Esophagus squamous epithelium (tissue), 5 donors: ENCODE data around the gene TCEA2. TPM values are rescaled to one million over a fixed set of nuclear protein-coding genes. Genes with fewer than 3 reads are reported as not detected.
"Not testable (repeated sequence)": the region's sequence is repeated elsewhere in the genome, so short reads cannot be mapped to it uniquely, and the experiment has no call there.

Experiments used
- DNase-seq: peaks from one replicate; lab custom pipeline; 2025; lab: John Stamatoyannopoulos, UW
- H3K27ac ChIP-seq, 4 donors: fragments of 200-600 bp; sonication (generic); one replicate each; pipeline ENCODE4 v1.5.1; 2016 to 2019; ENCODE audit warnings: mild to moderate bottlenecking in 1 of 4
- H3K27me3 ChIP-seq, 4 donors: fragments of 200-600 bp; sonication (generic); 1 replicate in 3 of 4; 2 replicates in 1 of 4; pipeline versions ENCODE4 v1.5.1 to v1.6.0; 2017 to 2021; ENCODE audit warnings: antibody characterized with exemption in 1 of 4
- H3K36me3 ChIP-seq, 3 donors: fragments of 200-600 bp; sonication (generic); one replicate each; pipeline ENCODE4 v1.5.1; 2016 to 2019
- H3K4me1 ChIP-seq, 3 donors: fragments of 200-600 bp; sonication (generic); one replicate each; pipeline ENCODE4 v1.5.1; 2017 to 2019
- H3K4me3 ChIP-seq, 4 donors: fragments of 200-600 bp; sonication (generic); 1 replicate in 3 of 4; 2 replicates in 1 of 4; pipeline ENCODE4 v1.5.1; 2016 to 2019; ENCODE audit warnings: mild to moderate bottlenecking in 2 of 4, moderate library complexity in 1 of 4
- H3K9me3 ChIP-seq, 3 donors: fragments of 200-600 bp; sonication (generic); one replicate each; pipeline ENCODE4 v1.5.1; 2016 to 2019
- POLR2A ChIP-seq, 4 donors: fragments of 450-650 bp; IDR thresholded peaks; one replicate each; pipeline ENCODE4 v1.6.1; 2017; ENCODE audit warnings: antibody characterized with exemption in 4 of 4, mild to moderate bottlenecking in 4 of 4, moderate library complexity in 3 of 4
- WGBS, 2 donors: methylation state at CpG; one replicate each; pipeline ENCODE4 v1.1.5; 2018; 5-methylcytosine and 5-hydroxymethylcytosine counted together
- intact Hi-C: fragments of 100-400 bp; cut with DNase I; formaldehyde crosslinking; loops from one replicate; pipeline ENCODE4 v1.15.0; 2022
- total RNA-seq, 4 donors: library from RNA; depleted of rRNA; stranded (reverse); fragments of >200 nt; gene quantifications; one replicate each; pipeline ENCODE4 v1.1.0, GENCODE V29; 2016
- TF ChIP-seq, protein P1 (sequence below), 6 experiments: fragments of 450-650 bp in 4 of 6; fragments of 200-600 bp in 2 of 6; sonication (generic) in 2 of 6; IDR thresholded peaks; one replicate each; pipeline ENCODE4 v1.5.1; 2016 to 2019; ENCODE audit warnings: antibody characterized with exemption in 6 of 6, mild to moderate bottlenecking in 4 of 6, moderate library complexity in 4 of 6
- donor health status: DM: yes; HTN: yes; CAD: no.

TCEA2 gene
- total RNA-seq, 4 donors from 2014 or later, result 1.8 to 25.2 (median 8.9) TPM

DNA sequence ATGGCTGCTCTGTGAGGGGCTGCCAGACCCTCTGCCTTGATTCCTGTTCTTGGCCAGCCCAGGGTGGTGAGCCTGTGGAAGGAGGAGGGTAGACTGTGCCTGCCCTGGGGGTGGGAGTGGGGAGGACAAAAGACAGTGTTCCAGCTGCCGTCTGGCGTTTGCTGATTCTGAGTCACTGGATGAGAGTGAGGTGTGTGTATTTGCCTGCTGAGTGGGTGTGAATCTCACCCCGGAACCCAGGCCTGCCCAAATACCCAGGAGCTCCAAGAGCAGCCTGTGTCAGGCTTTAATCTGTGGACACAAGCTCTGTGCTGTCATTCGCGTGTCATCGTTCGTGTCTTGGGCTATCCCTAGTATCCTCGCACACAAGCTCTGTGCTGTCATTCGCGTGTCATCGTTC, 23.8 kb downstream of the TCEA2 start:
- Histone ChIP-seq H3K4me3 (no peak overlapping the region), H3K9me3 (no peaks in the 10 kb centered on the region), H3K27ac (no peak overlapping the region), H3K4me1 (peaks cover 14 to 33% (median 15%) of the 10 kb centered on the region in 3 donors), H3K27me3 (peaks cover 0 to 81% (median 9%) of the 10 kb centered on the region in 4 donors), H3K36me3 (no peaks in the 10 kb centered on the region)
- intact Hi-C loops, result no loop called here
- TF ChIP-seq, protein P1, sequence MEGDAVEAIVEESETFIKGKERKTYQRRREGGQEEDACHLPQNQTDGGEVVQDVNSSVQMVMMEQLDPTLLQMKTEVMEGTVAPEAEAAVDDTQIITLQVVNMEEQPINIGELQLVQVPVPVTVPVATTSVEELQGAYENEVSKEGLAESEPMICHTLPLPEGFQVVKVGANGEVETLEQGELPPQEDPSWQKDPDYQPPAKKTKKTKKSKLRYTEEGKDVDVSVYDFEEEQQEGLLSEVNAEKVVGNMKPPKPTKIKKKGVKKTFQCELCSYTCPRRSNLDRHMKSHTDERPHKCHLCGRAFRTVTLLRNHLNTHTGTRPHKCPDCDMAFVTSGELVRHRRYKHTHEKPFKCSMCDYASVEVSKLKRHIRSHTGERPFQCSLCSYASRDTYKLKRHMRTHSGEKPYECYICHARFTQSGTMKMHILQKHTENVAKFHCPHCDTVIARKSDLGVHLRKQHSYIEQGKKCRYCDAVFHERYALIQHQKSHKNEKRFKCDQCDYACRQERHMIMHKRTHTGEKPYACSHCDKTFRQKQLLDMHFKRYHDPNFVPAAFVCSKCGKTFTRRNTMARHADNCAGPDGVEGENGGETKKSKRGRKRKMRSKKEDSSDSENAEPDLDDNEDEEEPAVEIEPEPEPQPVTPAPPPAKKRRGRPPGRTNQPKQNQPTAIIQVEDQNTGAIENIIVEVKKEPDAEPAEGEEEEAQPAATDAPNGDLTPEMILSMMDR (IDR thresholded peaks at IDR 0.05), result no peak
- TF ChIP-seq POLR2A (IDR thresholded peaks at IDR 0.05), result no peak
- WGBS, 2 donors, result 56 to 74% methylated on average over 7 to 11 of the region's 11 CpGs
- DNase-seq, result no peak

DNA sequence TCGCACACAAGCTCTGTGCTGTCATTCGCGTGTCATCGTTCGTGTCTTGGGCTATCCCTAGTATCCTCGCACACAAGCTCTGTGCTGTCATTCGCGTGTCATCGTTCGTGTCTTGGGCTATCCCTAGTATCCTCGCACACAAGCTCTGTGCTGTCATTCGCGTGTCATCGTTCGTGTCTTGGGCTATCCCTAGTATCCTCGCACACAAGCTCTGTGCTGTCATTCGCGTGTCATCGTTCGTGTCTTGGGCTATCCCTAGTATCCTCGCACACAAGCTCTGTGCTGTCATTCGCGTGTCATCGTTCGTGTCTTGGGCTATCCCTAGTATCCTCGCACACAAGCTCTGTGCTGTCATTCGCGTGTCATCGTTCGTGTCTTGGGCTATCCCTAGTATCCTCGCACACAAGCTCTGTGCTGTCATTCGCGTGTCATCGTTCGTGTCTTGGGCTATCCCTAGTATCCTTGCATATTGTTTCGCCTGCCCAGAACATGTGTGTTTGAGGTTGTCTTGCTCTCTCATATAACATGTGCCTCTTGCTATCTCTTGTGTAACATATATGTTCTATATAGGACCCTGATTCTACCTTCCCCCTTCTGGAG, 24.3 kb downstream of the TCEA2 start:
- 60 to 90% methylated on average over 2 of the region's 36 CpGs for WGBS, 2 donors
- H3K36me3 ChIP-seq, H3K27ac ChIP-seq, intact Hi-C loops, H3K4me3 ChIP-seq, DNase-seq, H3K9me3 ChIP-seq: not testable (repeated sequence)
- H3K4me1 ChIP-seq, result peaks cover 14 to 33% (median 15%) of the 10 kb centered on the region in 3 donors
- H3K27me3 ChIP-seq, result peaks cover 0 to 78% (median 9%) of the 10 kb centered on the region in 4 donors

DNA sequence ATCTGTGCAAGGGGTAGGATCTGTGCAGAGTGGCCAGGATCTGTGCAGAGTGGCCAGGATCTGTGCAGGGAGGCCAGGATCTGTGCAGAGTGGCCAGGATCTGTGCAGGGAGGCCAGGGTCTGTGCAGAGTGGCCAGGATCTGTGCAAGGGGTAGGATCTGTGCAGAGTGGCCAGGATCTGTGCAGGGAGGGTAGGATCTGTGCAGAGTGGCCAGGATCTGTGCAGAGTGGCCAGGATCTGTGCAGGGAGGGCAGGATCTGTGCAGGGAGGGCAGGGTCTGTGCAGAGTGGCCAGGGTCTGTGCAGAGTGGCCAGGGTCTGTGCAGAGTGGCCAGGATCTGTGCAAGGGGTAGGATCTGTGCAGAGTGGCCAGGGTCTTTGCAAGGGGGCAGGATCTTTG, 25.6 kb downstream of the TCEA2 start:
- intact Hi-C loops, H3K9me3 ChIP-seq, H3K4me3 ChIP-seq, H3K36me3 ChIP-seq, H3K27ac ChIP-seq, DNase-seq: not testable (repeated sequence)
- peaks cover 0 to 75% (median 9%) of the 10 kb centered on the region in 4 donors for H3K27me3 ChIP-seq
- H3K4me1 ChIP-seq, result peaks cover 8 to 28% (median 10%) of the 10 kb centered on the region in 3 donors

DNA sequence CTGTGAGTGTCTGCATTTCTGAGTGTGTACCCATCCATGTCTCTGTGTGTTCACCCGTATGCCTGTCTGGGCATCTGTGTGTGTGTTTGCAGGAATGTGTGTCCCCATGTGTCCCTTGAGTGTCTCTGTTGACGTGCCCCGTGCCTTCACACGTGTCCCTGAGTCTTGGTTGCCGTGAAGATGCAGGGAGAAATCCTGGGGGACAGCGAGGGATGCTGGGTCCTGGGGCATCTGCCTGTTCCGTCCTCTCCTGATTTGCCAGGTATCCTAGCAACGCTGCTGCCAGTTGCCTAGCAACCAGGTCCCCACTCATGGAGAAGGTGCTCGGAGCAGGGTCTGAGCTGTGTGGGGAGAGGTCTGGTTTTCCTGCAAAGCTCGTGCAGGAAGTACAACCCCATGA, 27.2 kb downstream of the TCEA2 start:
- Histone ChIP-seq H3K4me3 (no peak overlapping the region), H3K36me3 (no peaks in the 10 kb centered on the region), H3K27ac (no peak overlapping the region), H3K9me3 (no peaks in the 10 kb centered on the region), H3K4me1 (peaks cover 0 to 13% (median 0%) of the 10 kb centered on the region in 3 donors), H3K27me3 (peaks cover 0 to 59% (median 1%) of the 10 kb centered on the region in 4 donors)
- intact Hi-C loops, result no loop called here
- WGBS, 2 donors, result 40 to 45% methylated on average over 1 to 6 of the region's 10 CpGs
- TF ChIP-seq, protein P1 (IDR thresholded peaks at IDR 0.05), result no peak
- no peak for TF ChIP-seq POLR2A (IDR thresholded peaks at IDR 0.05)
- DNase-seq, result no peak

DNA sequence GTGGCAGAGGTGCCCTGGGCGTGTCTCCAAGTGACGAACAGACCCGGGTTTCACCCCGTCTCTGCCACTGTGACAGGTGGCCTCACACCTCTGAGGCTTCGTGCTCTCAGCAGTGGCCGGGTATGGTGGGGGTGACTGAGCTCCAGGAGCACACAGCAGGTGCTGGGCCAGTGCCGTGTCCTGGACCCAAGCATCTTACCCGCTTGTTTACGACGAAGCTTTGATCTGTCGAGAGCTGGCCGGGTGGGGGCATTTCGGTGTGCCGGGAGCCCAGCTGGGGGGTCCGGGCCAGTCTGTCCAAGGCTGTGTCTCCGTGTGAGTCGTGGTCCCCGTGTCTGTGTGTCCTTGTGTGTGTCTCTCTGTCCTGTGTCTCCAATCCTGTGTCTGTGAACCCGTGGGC, 28.3 kb downstream of the TCEA2 start:
- DNase-seq, result no peak
- peaks cover 0 to 59% (median 0%) of the 10 kb centered on the region in 4 donors for H3K27me3 ChIP-seq
- intact Hi-C loops, result no loop called here
- H3K36me3 ChIP-seq, result no peaks in the 10 kb centered on the region
- no peaks in the 10 kb centered on the region for H3K9me3 ChIP-seq
- TF ChIP-seq POLR2A (IDR thresholded peaks at IDR 0.05), result no peak
- TF ChIP-seq, protein P1 (IDR thresholded peaks at IDR 0.05), result no peak
- H3K4me3 ChIP-seq, result no peak overlapping the region
- 67 to 69% methylated on average over 1 to 6 of the region's 19 CpGs for WGBS, 2 donors
- peaks cover 0 to 13% (median 0%) of the 10 kb centered on the region in 3 donors for H3K4me1 ChIP-seq
- no peak overlapping the region for H3K27ac ChIP-seq

DNA sequence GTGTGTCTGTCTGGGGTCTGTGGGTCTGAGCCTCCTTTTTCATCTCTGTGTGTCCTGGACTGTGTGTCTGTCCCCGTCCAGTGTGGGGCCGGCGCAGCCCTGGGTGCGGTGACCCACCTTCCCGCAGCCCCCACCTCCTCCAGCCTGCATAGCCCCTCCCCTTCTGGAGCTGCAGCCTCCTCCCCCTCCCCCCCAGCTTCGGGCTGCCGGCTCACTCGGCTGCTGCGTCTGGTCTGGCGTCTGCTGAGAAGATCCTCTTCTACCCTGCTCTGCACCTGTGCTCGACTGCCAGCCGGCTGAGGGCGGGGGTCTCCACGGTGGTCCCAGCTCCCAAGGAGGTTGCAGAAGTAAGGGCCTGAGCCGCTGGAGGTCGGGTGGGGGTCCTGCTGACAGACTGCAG, 28.8 kb downstream of the TCEA2 start:
- Histone ChIP-seq H3K27me3 (peaks cover 0 to 59% (median 0%) of the 10 kb centered on the region in 4 donors), H3K4me3 (no peak overlapping the region), H3K9me3 (no peaks in the 10 kb centered on the region), H3K27ac (no peak overlapping the region), H3K36me3 (no peaks in the 10 kb centered on the region), H3K4me1 (peaks cover 0 to 13% (median 0%) of the 10 kb centered on the region in 3 donors)
- TF ChIP-seq, protein P1 (IDR thresholded peaks at IDR 0.05), result no peak
- TF ChIP-seq POLR2A (IDR thresholded peaks at IDR 0.05), result no peak
- 7 to 25% methylated on average over 3 to 4 of the region's 16 CpGs for WGBS, 2 donors
- DNase-seq, result no peak
- intact Hi-C loops, result no loop called here
